GM23338 (cell line): ENCODE measurements around the gene GRM8. TPM values are rescaled to one million over a fixed set of nuclear protein-coding genes. Genes with fewer than 3 reads are reported as not detected.

Experiments
- ATAC-seq: fragments of 200-7000 bp; cut with Tn5 transposase; 3 replicates; pipeline ENCODE4 v1.9.1; 2020
- DNase-seq: peaks from one replicate; pipeline ENCODE4 v3.0.0-alpha.2; 2015; ENCODE audit warnings: low spot score
- H2AFZ ChIP-seq: fragments of 200-600 bp; sonication (generic); 2 replicates; pipeline ENCODE4 v1.8.0; 2016; ENCODE audit warnings: antibody characterized with exemption, mild to moderate bottlenecking, moderate library complexity
- H3F3A ChIP-seq: fragments of 200-600 bp; sonication (generic); replicated peaks from 2 replicates; pipeline ENCODE4 v1.8.0; 2017; ENCODE audit warnings: antibody characterized with exemption, mixed run types, low read depth
- H3K27ac ChIP-seq: fragments of 200-600 bp; sonication (generic); 2 replicates; pipeline ENCODE4 v1.6.1; 2016; ENCODE audit warnings: low read depth
- H3K27me3 ChIP-seq: fragments of 200-600 bp; sonication (generic); 2 replicates; pipeline ENCODE4 v1.8.0; 2016; ENCODE audit warnings: mild to moderate bottlenecking, mixed run types, moderate library complexity; ENCODE audit not compliant: insufficient read depth
- H3K36me3 ChIP-seq: fragments of 200-600 bp; sonication (generic); 2 replicates; pipeline ENCODE4 v1.8.0; 2016; ENCODE audit warnings: mild to moderate bottlenecking; ENCODE audit not compliant: insufficient read depth
- H3K4me1 ChIP-seq: fragments of 200-600 bp; sonication (generic); 2 replicates; pipeline ENCODE4 v1.8.0; 2016; ENCODE audit warnings: mild to moderate bottlenecking, moderate library complexity; ENCODE audit not compliant: insufficient read depth
- H3K4me2 ChIP-seq: fragments of 200-600 bp; sonication (generic); 2 replicates; pipeline ENCODE4 v1.7.1; 2017; ENCODE audit warnings: mixed run types
- H3K4me3 ChIP-seq: fragments of 200-600 bp; sonication (generic); 2 replicates; pipeline ENCODE4 v1.6.1; 2016; ENCODE audit warnings: mixed run types
- H3K79me2 ChIP-seq: fragments of 200-600 bp; sonication (generic); replicated peaks from 2 replicates; pipeline ENCODE4 v1.8.0; 2017; ENCODE audit warnings: mild to moderate bottlenecking; ENCODE audit not compliant: insufficient read depth
- H3K9me2 ChIP-seq: fragments of 200-600 bp; sonication (generic); 2 replicates; pipeline ENCODE4 v1.8.0; 2017; ENCODE audit not compliant: insufficient read depth
- H4K20me1 ChIP-seq: fragments of 200-600 bp; sonication (generic); replicated peaks from 2 replicates; pipeline ENCODE4 v1.8.0; 2017; ENCODE audit warnings: mild to moderate bottlenecking; ENCODE audit not compliant: insufficient read depth
- H3K27ac Mint-ChIP-seq: 2 replicates; pipeline ENCODE4 v1.8.0; 2020; ENCODE audit warnings: inconsistent platforms, mild to moderate bottlenecking, moderate library complexity, mixed read lengths
- H3K27me3 Mint-ChIP-seq: 3 replicates; pipeline ENCODE4 v1.8.0; 2022; ENCODE audit warnings: low read depth, mild to moderate bottlenecking, moderate library complexity, mixed read lengths, inconsistent platforms; ENCODE audit not compliant: insufficient read depth, poor library complexity
- H3K36me3 Mint-ChIP-seq: 3 replicates; pipeline ENCODE4 v1.8.0; 2021; ENCODE audit warnings: low read depth, mild to moderate bottlenecking, inconsistent platforms, moderate library complexity, mixed read lengths
- H3K4me1 Mint-ChIP-seq: 3 replicates; pipeline ENCODE4 v1.8.0; 2020; ENCODE audit warnings: mild to moderate bottlenecking, inconsistent platforms, mixed read lengths
- H3K4me3 Mint-ChIP-seq: 3 replicates; pipeline ENCODE4 v1.8.0; 2021; ENCODE audit warnings: moderate library complexity, mild to moderate bottlenecking, inconsistent platforms, mixed read lengths
- H3K9me3 Mint-ChIP-seq: 3 replicates; pipeline ENCODE4 v1.8.0; 2020; ENCODE audit warnings: moderate library complexity, mild to moderate bottlenecking, inconsistent platforms, mixed read lengths
- EZH2phosphoT487 ChIP-seq: fragments of 200-600 bp; sonication (generic); IDR thresholded peaks from one replicate; pipeline ENCODE4 v1.8.1; 2018; ENCODE audit warnings: antibody characterized with exemption; ENCODE audit not compliant: unreplicated experiment
- NANOG ChIP-seq: IDR thresholded peaks from 2 replicates; pipeline ENCODE4 v1.6.1; 2016; ENCODE audit warnings: antibody characterized with exemption, borderline replicate concordance
- ZNF331 ChIP-seq: fragments of 250-450 bp; sonication (Bioruptor Pico); IDR thresholded peaks from 2 replicates; pipeline ENCODE4 v1.5.0; 2020; ENCODE audit warnings: low read depth, mild to moderate bottlenecking, moderate library complexity
- polyA plus RNA-seq: library from polyadenylated mRNA; unstranded; fragments of >200 nt; fragmentation: Nextera tagmentation; extraction: Ambion mirVana; gene quantifications from 2 replicates; pipeline ENCODE4 v1.2.1, GENCODE V29; 2016
- total RNA-seq: library from RNA; depleted of rRNA; stranded (reverse); fragments of >200 nt; shearing (Covaris generic); gene quantifications from 2 replicates; pipeline ENCODE4 v1.2.3, GENCODE V29; 2014
- TF ChIP-seq, protein P1 (sequence below): IDR thresholded peaks from 2 replicates; pipeline ENCODE4 v1.6.1; 2016; ENCODE audit warnings: antibody characterized with exemption
- TF ChIP-seq, protein P2 (sequence below): IDR thresholded peaks from one replicate; pipeline ENCODE4 v1.6.1; 2018; ENCODE audit warnings: antibody characterized with exemption; ENCODE audit not compliant: unreplicated experiment
- TF ChIP-seq, protein P3 (sequence below): fragments of 250-450 bp; sonication (Bioruptor Pico); IDR thresholded peaks from 2 replicates; pipeline ENCODE4 v1.5.0; 2020; ENCODE audit warnings: mild to moderate bottlenecking, moderate library complexity

GRM8 gene
- total and polyA plus RNA-seq, 2 experiments from 2014 or later: 1.9 to 6.6 TPM

DNA sequence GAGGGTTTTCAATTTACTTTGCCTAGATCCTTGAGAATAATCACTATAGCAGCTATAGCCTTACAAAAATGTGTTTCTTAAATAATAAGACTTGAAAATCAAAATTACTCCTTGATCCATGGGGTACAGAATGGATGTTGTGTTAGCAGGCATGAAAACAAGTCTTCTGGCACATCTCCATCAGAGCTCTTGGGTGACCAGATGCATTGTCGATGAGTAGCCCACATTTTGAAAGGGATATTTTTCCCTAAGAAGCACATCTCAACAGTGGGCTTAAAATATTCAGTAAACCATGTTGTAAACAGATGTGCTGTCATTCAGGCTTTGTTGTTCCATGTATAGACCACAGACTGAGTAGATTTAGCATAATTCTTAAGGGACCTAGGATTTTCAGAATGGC lies 827.8 kb downstream of the GRM8 start:
- H3K36me3 Mint-ChIP-seq: no peaks in the 10 kb centered on the region
- no peak for ATAC-seq
- no peaks in the 10 kb centered on the region for H3F3A ChIP-seq
- H3K27me3 Mint-ChIP-seq: no peaks in the 10 kb centered on the region
- H3K4me3 Mint-ChIP-seq: no peak overlapping the region
- no peak overlapping the region for H3K27ac Mint-ChIP-seq
- H3K4me1 Mint-ChIP-seq: no peaks in the 10 kb centered on the region; the same call in 2 of the 3 replicates
- no peaks in the 10 kb centered on the region for H3K27me3 ChIP-seq
- no peaks in the 10 kb centered on the region for H3K79me2 ChIP-seq
- H2AFZ ChIP-seq: peak overlapping the region; percentile 93; the same call in 1 of the 2 replicates
- H3K4me3 ChIP-seq: no peak overlapping the region
- no peak overlapping the region for H3K4me2 ChIP-seq
- DNase-seq: no peak
- no peaks in the 10 kb centered on the region for H3K9me3 Mint-ChIP-seq
- H4K20me1 ChIP-seq: no peaks in the 10 kb centered on the region
- peaks cover 11% of the 10 kb centered on the region for H3K9me2 ChIP-seq
- H3K27ac ChIP-seq: no peak overlapping the region
- H3K4me1 ChIP-seq: no peaks in the 10 kb centered on the region
- no peaks in the 10 kb centered on the region for H3K36me3 ChIP-seq
- TF ChIP-seq NANOG (no peak), EZH2phosphoT487 (no peak), ZNF331 (no peak)
- TF ChIP-seq, protein P1, sequence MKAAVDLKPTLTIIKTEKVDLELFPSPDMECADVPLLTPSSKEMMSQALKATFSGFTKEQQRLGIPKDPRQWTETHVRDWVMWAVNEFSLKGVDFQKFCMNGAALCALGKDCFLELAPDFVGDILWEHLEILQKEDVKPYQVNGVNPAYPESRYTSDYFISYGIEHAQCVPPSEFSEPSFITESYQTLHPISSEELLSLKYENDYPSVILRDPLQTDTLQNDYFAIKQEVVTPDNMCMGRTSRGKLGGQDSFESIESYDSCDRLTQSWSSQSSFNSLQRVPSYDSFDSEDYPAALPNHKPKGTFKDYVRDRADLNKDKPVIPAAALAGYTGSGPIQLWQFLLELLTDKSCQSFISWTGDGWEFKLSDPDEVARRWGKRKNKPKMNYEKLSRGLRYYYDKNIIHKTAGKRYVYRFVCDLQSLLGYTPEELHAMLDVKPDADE: no peak
- TF ChIP-seq, protein P2, sequence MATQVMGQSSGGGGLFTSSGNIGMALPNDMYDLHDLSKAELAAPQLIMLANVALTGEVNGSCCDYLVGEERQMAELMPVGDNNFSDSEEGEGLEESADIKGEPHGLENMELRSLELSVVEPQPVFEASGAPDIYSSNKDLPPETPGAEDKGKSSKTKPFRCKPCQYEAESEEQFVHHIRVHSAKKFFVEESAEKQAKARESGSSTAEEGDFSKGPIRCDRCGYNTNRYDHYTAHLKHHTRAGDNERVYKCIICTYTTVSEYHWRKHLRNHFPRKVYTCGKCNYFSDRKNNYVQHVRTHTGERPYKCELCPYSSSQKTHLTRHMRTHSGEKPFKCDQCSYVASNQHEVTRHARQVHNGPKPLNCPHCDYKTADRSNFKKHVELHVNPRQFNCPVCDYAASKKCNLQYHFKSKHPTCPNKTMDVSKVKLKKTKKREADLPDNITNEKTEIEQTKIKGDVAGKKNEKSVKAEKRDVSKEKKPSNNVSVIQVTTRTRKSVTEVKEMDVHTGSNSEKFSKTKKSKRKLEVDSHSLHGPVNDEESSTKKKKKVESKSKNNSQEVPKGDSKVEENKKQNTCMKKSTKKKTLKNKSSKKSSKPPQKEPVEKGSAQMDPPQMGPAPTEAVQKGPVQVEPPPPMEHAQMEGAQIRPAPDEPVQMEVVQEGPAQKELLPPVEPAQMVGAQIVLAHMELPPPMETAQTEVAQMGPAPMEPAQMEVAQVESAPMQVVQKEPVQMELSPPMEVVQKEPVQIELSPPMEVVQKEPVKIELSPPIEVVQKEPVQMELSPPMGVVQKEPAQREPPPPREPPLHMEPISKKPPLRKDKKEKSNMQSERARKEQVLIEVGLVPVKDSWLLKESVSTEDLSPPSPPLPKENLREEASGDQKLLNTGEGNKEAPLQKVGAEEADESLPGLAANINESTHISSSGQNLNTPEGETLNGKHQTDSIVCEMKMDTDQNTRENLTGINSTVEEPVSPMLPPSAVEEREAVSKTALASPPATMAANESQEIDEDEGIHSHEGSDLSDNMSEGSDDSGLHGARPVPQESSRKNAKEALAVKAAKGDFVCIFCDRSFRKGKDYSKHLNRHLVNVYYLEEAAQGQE: no peak
- TF ChIP-seq, protein P3, sequence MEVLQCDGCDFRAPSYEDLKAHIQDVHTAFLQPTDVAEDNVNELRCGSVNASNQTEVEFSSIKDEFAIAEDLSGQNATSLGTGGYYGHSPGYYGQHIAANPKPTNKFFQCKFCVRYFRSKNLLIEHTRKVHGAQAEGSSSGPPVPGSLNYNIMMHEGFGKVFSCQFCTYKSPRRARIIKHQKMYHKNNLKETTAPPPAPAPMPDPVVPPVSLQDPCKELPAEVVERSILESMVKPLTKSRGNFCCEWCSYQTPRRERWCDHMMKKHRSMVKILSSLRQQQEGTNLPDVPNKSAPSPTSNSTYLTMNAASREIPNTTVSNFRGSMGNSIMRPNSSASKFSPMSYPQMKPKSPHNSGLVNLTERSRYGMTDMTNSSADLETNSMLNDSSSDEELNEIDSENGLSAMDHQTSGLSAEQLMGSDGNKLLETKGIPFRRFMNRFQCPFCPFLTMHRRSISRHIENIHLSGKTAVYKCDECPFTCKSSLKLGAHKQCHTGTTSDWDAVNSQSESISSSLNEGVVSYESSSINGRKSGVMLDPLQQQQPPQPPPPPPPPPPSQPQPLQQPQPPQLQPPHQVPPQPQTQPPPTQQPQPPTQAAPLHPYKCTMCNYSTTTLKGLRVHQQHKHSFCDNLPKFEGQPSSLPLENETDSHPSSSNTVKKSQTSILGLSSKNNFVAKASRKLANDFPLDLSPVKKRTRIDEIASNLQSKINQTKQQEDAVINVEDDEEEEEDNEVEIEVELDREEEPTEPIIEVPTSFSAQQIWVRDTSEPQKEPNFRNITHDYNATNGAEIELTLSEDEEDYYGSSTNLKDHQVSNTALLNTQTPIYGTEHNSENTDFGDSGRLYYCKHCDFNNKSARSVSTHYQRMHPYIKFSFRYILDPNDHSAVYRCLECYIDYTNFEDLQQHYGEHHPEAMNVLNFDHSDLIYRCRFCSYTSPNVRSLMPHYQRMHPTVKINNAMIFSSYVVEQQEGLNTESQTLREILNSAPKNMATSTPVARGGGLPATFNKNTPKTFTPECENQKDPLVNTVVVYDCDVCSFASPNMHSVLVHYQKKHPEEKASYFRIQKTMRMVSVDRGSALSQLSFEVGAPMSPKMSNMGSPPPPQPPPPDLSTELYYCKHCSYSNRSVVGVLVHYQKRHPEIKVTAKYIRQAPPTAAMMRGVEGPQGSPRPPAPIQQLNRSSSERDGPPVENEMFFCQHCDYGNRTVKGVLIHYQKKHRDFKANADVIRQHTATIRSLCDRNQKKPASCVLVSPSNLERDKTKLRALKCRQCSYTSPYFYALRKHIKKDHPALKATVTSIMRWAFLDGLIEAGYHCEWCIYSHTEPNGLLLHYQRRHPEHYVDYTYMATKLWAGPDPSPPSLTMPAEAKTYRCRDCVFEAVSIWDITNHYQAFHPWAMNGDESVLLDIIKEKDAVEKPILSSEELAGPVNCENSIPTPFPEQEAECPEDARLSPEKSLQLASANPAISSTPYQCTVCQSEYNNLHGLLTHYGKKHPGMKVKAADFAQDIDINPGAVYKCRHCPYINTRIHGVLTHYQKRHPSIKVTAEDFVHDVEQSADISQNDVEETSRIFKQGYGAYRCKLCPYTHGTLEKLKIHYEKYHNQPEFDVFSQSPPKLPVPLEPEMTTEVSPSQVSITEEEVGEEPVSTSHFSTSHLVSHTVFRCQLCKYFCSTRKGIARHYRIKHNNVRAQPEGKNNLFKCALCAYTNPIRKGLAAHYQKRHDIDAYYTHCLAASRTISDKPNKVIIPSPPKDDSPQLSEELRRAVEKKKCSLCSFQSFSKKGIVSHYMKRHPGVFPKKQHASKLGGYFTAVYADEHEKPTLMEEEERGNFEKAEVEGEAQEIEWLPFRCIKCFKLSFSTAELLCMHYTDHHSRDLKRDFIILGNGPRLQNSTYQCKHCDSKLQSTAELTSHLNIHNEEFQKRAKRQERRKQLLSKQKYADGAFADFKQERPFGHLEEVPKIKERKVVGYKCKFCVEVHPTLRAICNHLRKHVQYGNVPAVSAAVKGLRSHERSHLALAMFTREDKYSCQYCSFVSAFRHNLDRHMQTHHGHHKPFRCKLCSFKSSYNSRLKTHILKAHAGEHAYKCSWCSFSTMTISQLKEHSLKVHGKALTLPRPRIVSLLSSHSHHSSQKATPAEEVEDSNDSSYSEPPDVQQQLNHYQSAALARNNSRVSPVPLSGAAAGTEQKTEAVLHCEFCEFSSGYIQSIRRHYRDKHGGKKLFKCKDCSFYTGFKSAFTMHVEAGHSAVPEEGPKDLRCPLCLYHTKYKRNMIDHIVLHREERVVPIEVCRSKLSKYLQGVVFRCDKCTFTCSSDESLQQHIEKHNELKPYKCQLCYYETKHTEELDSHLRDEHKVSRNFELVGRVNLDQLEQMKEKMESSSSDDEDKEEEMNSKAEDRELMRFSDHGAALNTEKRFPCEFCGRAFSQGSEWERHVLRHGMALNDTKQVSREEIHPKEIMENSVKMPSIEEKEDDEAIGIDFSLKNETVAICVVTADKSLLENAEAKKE (CRISPR knock-in tag): no peak
